ENCODE results near the gene FBXW5.

DNA sequence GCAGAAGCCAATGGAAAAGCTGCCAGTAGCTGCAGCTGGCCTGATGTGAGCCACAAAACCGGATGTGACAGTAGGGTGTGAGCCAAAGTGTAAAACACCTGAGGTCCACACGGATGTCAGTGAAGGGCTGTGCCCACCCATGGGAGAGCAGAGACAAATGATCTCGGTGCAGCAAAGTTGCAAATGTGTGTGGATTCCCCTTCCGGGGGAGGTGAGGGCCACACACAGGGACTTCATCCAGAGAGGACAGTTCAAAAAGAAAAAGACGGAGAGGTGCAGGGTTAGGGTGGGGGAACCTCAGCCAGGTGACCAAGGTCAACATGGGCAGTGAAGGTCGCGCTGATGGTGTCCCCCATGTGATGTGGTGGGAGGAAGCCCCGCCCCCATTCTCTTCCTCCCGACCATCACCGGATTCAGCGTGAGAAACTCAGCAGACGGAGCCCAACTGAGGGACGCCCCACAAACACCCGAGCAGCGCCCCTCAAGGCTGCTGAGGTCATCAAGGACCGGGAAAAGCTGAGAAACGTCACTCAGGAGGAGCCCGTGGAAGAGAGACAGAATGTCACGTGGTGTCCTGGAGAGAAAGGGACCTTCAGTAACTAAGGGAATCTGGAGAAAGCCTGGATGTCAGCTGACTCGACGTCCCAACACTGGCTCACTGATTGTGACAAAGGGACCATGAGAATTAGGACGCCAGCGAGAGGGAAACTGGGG, 21.4 kb upstream of the FBXW5 start:
- TF ChIP-seq, protein P1, sequence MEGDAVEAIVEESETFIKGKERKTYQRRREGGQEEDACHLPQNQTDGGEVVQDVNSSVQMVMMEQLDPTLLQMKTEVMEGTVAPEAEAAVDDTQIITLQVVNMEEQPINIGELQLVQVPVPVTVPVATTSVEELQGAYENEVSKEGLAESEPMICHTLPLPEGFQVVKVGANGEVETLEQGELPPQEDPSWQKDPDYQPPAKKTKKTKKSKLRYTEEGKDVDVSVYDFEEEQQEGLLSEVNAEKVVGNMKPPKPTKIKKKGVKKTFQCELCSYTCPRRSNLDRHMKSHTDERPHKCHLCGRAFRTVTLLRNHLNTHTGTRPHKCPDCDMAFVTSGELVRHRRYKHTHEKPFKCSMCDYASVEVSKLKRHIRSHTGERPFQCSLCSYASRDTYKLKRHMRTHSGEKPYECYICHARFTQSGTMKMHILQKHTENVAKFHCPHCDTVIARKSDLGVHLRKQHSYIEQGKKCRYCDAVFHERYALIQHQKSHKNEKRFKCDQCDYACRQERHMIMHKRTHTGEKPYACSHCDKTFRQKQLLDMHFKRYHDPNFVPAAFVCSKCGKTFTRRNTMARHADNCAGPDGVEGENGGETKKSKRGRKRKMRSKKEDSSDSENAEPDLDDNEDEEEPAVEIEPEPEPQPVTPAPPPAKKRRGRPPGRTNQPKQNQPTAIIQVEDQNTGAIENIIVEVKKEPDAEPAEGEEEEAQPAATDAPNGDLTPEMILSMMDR (IDR thresholded peaks at IDR 0.05): no peak
- no peak for TF ChIP-seq EP300 (IDR thresholded peaks at IDR 0.05)

Measured in suprapubic skin (tissue), 3 donors.